ENCODE data around the gene FURIN.
"Not testable (repeated sequence)": the region's sequence is repeated elsewhere in the genome, so short reads cannot be mapped to it uniquely, and the experiment has no call there.

The FURIN gene

GRCh38 chr15:90871139-90871715, 2.8 kb downstream of the FURIN start:
- DNase-seq, result peak; percentile 82

GRCh38 chr15:90871716-90872485, 3.5 kb downstream of the FURIN start:
- peak; percentile 78 for DNase-seq

GRCh38 chr15:90872486-90873184, 4.2 kb downstream of the FURIN start:
- DNase-seq, result peak; percentile 83

- no peak for DNase-seq
Observed at GRCh38 chr15:90873488-90873997, 5.2 kb downstream of the FURIN start.

GRCh38 chr15:90873998-90874605, 5.7 kb downstream of the FURIN start:
- no peak for DNase-seq

GRCh38 chr15:90874986-90875385, 6.6 kb downstream of the FURIN start:
- not testable (repeated sequence) for DNase-seq

GRCh38 chr15:90875549-90875981, 7.2 kb downstream of the FURIN start:
- DNase-seq, result no peak

- no peak for DNase-seq
Observed at GRCh38 chr15:90876046-90876445, 7.7 kb downstream of the FURIN start.

GRCh38 chr15:90876512-90877170, 8.3 kb downstream of the FURIN start:
- DNase-seq, result no peak

- no peak for DNase-seq
Observed at GRCh38 chr15:90877315-90877714, 8.9 kb downstream of the FURIN start.

GRCh38 chr15:90877996-90878395, 9.6 kb downstream of the FURIN start:
- no peak for DNase-seq

GRCh38 chr15:90878660-90879059, 10.3 kb downstream of the FURIN start:
- no peak for DNase-seq

- DNase-seq, result no peak
Observed at GRCh38 chr15:90879730-90880366, 11.5 kb downstream of the FURIN start.

GRCh38 chr15:90880381-90881145, 12.2 kb downstream of the FURIN start:
- no peak for DNase-seq

- DNase-seq, result no peak
Observed at GRCh38 chr15:90881181-90881977, 13.0 kb downstream of the FURIN start.

- no peak for DNase-seq
Observed at GRCh38 chr15:90881978-90882721, 13.8 kb downstream of the FURIN start.

- DNase-seq, result no peak
Observed at GRCh38 chr15:90882781-90883525, 14.6 kb downstream of the FURIN start.

- no peak for DNase-seq
Observed at GRCh38 chr15:90883526-90883975, 15.2 kb downstream of the FURIN start.
